Endometrial microvascular endothelial cells (primary cell): Measurements from ENCODE around the gene GALM. TPM values are rescaled to one million over a fixed set of nuclear protein-coding genes. Genes with fewer than 3 reads are reported as not detected.
"Not testable (repeated sequence)": the region's sequence is repeated elsewhere in the genome, so short reads cannot be mapped to it uniquely, and the experiment has no call there.

Source experiments
- in situ Hi-C: cut with HindIII; loops from 2 replicates; pipeline ENCODE4 v1.10.0; 2017; ENCODE audit warnings: low sequenced_read_pairs, low pct_unique_long_range_greater_than_20kb; ENCODE audit errors: inconsistent ontology term
- total RNA-seq: library from RNA; depleted of rRNA; stranded (reverse); fragments of >200 nt; gene quantifications from one replicate; pipeline ENCODE4 v1.2.3, GENCODE V29; 2015; ENCODE audit errors: inconsistent ontology term

The GALM gene
- total RNA-seq, 1 donor from 2014 or later: 9.8 TPM

DNA sequence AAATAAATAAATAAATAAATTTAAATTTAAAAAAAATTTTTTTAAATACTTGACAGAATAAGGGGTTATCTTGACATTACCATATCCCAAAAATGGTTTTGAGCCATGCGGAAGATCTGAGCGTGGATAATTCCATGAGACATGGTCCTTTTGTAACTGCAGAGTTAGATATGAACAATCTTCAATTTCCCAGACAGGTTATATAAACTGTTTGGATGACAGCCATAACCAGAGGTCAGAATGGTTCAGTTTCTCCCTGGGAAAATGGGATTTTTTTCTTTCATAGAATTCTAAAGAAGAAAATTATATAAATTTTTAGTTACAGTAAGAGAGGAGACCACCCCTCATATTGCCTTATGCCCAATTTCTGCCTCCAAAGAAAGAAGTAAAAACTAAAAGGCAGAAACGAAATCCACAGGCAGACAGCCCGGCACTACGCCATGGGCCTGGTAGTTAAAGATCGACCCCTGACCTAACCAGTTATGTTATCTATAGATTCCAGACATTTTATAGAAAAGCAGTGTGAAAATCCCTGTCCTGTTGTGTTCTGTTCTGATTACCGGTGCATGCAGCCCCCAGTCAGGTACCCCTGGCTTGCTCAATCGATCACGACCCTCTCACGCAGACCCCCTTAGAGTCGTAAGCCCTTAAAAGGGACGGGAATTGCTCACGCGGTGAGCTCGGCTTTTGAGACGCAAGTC lies 3.0 kb downstream of the GALM start:
- in situ Hi-C loops: no loop called here

DNA sequence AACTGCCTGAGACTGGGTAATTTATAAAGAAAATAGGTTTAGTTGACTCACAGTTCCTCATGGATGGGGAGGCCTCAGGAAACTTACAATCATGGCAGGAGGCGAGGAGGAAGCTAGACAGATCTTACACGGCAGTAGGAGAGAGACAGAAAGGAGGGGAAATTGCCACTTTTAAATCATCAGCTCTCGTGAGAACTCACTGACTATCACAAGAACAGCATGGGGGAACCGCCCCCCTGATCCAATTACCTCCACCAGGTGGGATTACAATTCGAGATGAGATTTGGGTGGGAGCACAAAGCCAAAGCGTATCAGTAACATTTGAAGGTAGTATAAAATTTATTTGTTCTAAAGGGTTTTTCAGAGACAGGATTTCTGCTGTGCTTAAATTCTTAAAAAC lies 5.4 kb downstream of the GALM start:
- in situ Hi-C loops: no loop called here

DNA sequence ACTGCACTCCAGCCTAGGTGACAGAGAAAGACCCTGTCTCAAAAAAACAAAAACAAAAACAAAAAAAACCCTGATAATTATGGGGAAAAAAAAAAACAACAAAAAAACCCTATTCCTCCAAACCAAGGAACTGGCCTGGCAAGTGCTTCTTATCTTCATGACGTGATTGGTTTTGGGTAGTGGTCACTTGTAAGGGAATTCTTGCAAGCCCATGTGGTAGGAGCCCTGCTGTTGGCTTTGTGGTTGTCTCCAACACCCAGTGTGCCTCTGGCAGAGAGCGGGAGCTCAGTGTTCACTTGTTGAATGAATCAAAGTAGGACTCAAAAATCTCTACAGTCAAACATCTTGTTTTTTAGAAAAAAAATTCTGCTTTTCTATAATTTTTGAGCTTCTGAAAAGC lies 6.0 kb downstream of the GALM start:
- in situ Hi-C loops: no loop called here

DNA sequence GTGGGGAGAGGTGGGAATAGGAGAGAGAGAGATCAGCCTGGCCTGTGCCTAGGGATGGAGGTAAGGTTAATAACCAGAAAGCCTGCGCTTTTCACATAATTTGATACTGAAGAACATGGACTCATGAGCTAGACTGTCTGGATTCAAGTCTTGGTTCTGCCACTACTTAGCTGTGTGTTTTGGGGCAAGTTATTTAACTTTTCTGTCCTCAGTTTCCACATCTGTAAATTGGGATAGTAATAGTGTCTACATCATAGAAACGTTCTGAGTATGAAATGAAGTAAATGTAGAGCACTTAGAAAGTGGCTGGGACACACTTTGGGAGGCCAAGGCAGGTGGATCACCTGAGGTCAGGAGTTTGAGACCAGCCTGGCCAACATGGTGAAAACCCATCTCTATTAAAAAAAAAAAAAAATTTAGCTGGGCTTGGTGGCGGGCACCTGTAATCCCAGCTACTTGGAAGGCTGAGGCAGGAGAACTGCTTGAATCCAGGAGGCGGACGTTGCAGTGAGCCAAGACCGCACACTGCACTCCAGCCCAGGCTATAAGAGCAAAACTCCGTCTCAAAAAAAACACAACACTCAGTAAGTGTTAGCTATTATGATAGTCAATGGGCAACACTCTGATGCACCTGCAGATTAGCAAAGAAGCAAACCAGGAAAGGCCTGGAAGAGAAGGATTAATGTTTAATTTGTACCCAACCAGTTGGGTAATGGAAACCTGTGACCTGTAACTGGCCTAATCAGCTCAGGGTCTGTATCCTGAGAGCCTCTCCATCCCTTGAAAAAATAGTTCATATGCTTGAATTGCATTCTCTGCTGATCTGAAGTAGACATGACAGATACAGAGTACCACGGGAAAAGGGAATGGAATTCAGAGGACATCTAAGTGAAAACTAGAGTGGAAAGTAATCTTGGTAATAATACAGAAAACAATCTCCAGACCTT lies 6.8 kb downstream of the GALM start:
- in situ Hi-C loops: no loop called here

DNA sequence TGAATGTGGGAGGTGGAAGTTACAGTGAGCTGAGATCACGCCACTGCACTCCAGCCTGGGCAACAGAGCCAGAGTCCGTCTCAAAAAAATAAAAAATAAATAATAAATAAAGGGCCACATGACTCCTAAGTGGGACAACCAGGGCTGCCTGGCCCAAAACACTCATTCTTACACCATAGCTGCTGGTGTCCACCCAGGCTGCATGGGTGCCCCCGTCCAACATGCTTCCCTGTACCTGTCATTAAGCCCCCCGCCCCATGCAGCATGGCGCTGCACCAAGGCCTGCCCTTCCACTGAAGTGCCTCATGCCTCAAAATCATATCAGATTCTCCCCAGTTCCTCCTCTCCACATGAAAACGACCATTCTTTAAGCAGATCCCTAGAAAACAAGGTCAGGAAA lies 10.8 kb downstream of the GALM start:
- in situ Hi-C loops: no loop called here

DNA sequence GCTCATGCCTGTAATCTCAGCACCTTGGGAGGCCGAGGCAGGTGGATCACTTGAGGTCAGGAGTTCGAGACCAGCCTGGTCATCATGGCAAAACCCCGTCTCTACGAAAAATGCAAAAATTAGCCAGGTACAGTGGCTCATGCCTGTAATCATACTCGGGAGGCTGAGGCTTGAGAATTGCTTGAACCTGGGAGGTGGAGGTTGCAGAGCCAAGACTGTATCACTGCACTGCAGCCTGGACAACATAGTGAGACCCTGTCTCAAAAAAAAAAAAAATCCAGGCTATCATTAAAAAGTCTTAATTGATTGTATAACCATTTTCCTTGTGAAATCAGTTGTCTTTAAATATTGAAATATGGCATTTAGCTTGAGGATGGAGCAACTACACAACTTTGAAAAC lies 15.0 kb downstream of the GALM start:
- in situ Hi-C loops: not testable (repeated sequence)

DNA sequence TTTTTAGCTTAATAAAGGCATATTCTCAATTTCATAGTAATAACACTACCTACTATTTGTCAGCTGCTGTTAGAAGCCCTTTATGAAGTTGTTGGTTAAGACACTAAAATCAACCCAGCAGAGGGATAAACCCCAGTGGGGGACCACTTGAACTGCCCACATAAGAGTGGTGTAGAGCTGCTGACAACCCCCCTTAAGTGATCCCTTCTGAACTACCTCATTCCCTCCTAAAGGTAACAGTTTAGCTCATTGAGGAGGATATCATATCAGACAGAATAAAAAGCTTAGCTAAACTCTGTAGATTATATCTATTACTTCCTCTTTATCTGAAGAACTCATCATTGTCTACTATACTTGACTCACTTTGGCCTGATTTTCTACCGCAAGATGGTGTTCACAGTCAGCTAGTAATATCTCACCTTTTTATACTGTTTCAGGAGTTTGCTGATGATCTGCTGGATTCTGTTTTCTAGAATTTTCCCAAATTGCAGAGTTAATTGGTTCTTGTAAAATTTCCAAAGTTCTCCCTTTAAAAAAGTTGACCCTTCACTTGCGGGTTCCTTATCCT lies 16.2 kb downstream of the GALM start:
- in situ Hi-C loops: no loop called here

DNA sequence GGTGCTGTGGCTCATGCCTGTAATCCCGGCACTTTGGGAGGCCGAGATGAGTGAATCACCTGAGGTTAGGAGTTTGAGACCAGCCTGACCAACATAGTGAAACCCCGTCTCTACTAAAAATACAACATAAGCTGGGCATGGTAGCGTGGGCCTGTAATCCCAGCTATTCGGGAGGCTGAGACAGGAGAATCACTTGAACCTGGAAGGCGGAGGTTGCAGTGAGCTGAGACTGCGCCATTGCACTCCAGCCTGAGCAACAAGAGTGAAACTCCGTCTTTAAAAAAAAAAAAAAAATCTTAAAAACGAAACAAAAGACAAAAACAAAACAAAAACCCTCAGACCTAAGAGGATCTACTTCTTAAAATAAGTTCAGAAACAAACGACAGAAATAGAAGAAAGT lies 16.7 kb downstream of the GALM start:
- in situ Hi-C loops: not testable (repeated sequence)

DNA sequence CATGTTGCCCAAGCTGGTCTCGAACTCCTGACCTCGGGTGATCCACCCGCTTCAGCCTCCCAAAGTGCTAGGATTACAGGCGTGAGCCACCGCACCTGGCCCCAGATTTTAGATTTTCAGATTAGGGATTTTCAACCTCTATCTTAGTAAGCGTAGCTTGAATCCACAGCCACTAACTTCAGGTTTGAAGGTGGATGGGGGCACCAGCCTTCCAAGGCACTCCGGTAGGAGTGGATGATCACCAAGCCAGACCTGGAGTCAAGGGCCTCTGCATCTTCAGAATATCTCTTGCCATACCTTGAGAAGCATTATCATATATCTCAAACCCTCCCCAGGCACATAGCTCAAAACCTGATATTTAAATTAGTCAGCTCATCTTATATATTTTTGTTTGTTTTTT lies 17.9 kb downstream of the GALM start:
- in situ Hi-C loops: no loop called here

DNA sequence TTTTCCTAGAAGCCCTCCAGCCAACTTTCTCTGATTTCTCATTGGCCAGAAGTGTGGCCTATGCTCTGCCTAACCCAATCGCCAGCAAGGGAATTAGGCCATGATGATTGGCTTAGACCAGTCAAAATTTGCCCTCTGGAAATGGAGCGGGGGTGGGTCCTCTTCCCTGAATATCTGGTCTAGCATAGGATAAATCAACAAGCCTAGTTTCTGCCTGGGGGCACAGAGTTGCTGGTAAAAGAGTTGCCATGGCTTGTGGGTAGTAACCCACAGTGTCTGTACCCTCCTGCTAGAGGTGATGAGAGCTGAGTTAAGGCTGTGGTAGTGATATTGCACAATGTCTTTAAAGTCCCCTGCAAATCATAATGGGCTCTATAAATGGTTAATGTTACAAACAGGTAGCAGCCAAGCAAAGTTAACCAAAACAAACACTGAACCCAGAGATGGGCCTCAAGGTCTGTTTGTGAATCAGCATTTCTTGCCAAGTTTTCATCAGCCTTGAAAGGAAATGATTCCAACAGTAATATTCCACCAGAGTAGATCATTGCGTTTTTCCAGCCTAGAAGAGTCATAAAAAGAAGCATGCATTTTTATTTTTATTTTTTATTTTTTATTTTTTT lies 19.3 kb downstream of the GALM start:
- in situ Hi-C loops: no loop called here

DNA sequence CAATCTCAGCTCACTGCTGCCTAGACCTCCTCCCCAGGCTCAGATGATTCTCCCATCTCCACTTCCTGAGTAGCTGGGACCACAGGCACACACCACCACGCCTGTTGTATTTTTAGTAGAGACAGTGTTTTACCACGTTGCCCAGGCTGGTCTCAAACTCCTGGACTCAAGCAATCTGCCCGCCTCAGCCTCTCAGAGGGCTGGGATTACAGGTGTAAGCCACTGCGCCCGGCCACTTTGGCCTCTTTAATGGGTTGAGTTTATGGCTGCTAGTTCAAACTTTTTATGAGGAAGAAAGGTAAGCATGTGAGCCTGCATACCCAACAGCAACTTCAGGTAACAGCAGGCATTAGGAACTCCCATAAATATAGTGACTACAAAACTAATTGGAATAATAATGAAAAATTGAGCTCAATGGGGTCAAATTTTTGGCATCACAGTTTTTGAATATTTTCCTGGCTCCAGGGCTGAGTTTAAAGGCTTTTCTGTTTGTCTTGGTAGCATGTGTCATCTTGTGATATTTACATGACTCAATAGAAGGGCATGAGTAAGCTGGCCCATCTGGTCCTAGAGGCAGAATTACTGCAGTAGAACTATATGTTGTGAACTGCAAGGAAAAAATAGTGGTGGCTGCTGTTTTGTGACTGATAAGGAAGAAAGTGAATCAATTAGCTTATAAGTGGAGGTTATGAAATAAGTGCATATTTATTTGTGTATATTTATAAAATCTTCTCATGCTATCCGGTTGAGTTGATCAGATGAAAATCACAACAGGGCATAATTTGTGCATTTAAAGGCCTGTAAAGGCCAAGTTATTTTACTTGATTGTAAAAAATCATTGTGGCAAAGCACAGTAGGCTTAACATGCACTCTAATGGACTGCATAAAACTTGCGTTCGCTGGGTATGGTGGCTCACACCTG lies 24.8 kb downstream of the GALM start:
- in situ Hi-C loops: no loop called here

DNA sequence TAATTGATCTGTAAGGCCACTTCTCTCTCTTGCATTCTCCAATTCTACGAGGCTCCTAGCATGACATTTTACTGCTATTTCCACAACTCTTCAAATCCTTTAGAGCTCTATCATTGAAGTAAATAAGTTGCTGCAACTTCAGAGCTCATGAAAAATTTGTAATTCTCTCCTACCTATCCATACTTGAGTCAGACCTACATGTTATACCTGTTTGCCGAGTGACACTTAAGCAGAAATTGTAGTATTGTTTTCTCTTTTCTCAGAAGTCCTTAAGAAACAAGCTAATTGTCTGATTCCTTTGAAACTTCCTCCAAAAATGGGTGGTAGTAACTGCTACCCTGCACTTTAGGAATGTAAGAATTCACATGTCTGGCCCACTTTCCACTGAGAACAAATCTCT lies 26.1 kb downstream of the GALM start:
- in situ Hi-C loops: no loop called here

DNA sequence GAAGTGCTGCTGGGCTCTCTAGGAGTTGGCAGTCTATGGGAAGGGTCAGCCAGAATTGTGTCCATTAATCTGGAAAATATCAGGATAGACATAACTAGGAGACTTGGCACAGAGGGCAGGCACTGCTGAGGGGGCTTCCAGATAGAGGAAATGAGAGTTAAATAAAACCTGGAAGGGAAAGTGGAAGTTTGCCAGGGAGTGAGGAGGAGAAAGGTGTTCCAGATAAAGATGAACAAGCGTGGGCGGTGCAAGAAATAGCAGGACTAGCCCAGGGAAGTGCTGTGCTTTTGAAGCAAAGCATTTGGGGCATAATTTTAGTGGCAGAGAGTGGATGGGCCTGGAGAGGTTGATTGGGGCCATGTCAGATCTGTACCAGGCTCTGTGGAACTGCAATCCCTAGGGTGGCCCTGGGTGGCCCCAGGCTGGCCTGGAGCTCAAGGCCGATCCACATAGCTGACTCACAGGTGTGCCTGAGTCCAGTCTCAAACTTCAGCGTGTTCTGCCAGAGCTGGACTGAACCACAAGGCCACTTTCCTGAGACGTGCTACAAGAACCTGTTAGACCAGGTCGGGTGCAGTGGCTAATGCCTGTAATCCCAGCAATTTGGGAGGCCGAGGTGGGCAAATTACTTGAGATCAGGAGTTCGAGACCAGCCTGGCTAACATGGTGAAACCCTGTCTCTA lies 26.9 kb downstream of the GALM start:
- in situ Hi-C loops: no loop called here

DNA sequence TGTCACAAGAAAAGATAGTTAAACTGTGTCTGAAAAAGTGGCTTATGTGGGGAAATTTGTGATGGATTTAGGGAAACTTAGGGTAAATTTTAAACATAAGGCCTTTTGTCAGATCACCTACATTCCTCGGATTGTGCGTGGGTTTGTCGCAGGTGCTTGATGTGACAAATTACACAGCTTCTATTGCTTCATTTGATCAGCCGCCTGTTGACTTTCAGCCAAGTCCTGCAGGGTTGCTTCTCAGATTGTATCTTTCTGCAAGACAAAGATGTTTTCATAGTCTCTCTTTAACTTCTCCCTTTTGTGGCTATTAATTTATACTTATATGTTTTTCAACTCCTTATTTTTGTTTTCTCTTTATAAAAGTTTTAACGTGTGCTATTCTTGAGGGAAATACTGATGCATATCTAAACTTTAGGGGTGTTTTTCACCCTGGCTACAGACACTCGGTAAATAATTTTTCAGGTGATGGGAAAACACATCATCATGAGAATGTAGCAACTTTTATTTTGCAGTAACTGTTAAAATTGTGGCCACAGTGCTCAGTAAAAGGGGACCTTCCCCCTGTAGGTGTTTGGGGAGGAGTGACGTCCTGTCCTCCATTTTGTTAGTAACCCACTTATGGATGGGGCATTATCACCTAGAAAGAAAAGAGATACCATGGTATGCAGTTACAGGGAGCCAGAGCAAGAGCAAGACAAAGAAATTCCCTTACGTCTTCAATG lies 31.4 kb downstream of the GALM start:
- in situ Hi-C loops: no loop called here

DNA sequence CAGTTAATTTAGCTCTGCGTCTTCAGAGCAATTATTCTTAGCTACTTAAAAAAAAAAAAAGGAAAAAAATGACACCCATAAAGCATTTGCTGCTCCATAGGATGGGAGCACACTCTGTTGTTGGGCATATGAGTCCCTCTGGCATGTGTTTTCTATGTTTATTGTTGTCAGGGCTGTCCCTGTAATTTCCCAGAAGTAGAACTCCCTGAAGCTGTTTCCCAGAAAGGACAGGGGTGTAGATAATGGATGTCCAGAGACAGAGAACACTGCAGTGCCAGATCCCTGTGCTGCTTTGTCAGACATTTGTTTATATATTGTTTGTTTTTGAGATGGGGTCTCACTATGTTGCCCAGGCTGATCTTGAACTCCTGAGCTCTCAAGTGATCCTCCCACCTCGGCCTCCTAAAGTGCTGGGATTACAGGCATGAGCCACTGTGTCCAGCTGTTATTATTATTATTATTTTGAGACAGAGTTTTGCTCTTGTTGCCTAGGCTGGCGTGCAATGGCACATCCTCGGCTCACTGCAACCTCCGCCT lies 32.6 kb downstream of the GALM start:
- in situ Hi-C loops: no loop called here

DNA sequence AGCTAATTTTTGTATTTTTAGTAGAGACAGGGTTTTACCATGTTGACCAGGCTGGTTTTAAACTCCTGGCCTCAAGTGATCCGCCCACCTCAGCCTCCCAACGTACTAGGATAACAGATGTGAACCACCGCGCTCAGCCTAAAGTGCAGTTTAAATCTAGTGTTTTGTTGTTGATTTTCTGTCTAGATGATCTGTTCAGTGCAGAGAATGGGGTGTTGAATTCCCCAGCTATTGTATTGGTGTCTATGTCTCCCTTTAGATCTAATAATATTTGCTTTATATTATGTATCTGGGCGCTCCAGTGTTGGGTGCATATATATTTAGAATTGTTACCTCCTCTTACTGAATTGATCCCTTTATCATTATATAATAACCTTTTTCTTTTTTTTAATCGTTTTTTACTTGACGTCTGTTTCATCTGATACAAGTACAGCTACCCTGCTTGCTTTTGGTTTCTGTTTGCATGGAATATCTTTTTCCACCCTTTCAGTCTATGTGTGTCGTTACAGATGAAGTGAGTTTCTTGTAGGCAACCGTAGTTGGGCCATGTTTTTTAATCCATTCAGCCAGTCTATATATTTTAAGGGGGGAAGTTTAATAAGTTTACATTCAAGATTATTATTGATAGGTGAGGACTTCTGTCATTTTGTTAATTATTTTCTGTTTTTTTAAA lies 34.3 kb downstream of the GALM start:
- in situ Hi-C loops: no loop called here
